Activated naive CD4-positive, alpha-beta T cell (primary cell): Measurements from ENCODE around the gene LRRC56.

Experiments
- DNase-seq, 4 experiments: peaks; one replicate each; lab custom pipeline; 2025; lab: John Stamatoyannopoulos, UW

The LRRC56 gene

GRCh38 chr11:536841-537621, at the start of gene LRRC56:
Gene LRRC56, plus strand, starts transcription at chr11:537527. Its CDS starts 3,158 bp downstream, at chr11:540685.
- peak; percentile 59 to 78 (median 74) for DNase-seq

- no peak for DNase-seq
Measured at GRCh38 chr11:487571-488021, 49.7 kb upstream of the LRRC56 start.

GRCh38 chr11:488062-488461, 49.3 kb upstream of the LRRC56 start:
- DNase-seq, result no peak

GRCh38 chr11:488579-488978, 48.7 kb upstream of the LRRC56 start:
- DNase-seq, result no peak

- no peak for DNase-seq
Measured at GRCh38 chr11:488992-489391, 48.3 kb upstream of the LRRC56 start.

GRCh38 chr11:489610-490185, 47.6 kb upstream of the LRRC56 start:
- DNase-seq, result no peak

- no peak for DNase-seq
Measured at GRCh38 chr11:490186-490929, 47.0 kb upstream of the LRRC56 start.

GRCh38 chr11:490930-491260, 46.4 kb upstream of the LRRC56 start:
- DNase-seq, result no peak

GRCh38 chr11:491358-491757, 46.0 kb upstream of the LRRC56 start:
- DNase-seq, result no peak

GRCh38 chr11:492427-493226, 44.7 kb upstream of the LRRC56 start:
- no peak for DNase-seq

GRCh38 chr11:494761-495536, 42.4 kb upstream of the LRRC56 start:
- DNase-seq, result no peak

GRCh38 chr11:495537-495931, 41.8 kb upstream of the LRRC56 start:
- DNase-seq, result no peak

- no peak for DNase-seq
Measured at GRCh38 chr11:496834-497564, 40.3 kb upstream of the LRRC56 start.

- DNase-seq, result no peak
Measured at GRCh38 chr11:497565-498296, 39.6 kb upstream of the LRRC56 start.

GRCh38 chr11:498297-499181, 38.8 kb upstream of the LRRC56 start:
- no peak for DNase-seq

- DNase-seq, result no peak
Measured at GRCh38 chr11:499201-500076, 37.9 kb upstream of the LRRC56 start.

GRCh38 chr11:501001-501682, 36.2 kb upstream of the LRRC56 start:
- DNase-seq, result no peak
